22Rv1 (cell line): ENCODE measurements around the gene GLUD1.
"Not testable (repeated sequence)": the region's sequence is repeated elsewhere in the genome, so short reads cannot be mapped to it uniquely, and the experiment has no call there.

ENCODE experiments used
- H3K27ac ChIP-seq: fragments of 450-650 bp; 2 replicates; pipeline ENCODE4 v1.5.1; 2017
- ZFX ChIP-seq: fragments of 450-650 bp; IDR thresholded peaks from 2 replicates; pipeline ENCODE4 v1.6.1; 2017; ENCODE audit warnings: antibody characterized with exemption, borderline replicate concordance
- TF ChIP-seq, protein P1 (sequence below): fragments of 450-650 bp; IDR thresholded peaks from 2 replicates; pipeline ENCODE4 v1.5.1; 2017; ENCODE audit warnings: mild to moderate bottlenecking

The GLUD1 gene

DNA sequence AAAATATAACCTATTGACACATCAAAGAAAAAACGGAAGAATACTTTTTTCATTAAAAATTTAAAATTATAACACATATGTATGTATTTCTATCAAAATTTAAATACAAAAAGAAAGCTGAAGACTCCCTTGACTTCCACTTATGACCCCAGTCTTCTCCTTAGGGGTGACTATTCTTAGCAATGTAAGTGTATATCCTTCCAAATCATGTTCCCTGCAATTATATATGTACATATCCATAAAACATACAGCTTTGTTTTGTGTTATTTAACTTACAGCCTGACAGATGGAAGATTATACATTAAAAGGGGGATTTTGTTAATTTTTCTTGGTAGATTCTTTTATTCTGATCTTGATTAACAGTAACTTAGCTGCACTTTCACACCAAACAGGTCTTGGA, 9.1 kb downstream of the GLUD1 start:
- H3K27ac ChIP-seq: no peak overlapping the region
- TF ChIP-seq, protein P1, sequence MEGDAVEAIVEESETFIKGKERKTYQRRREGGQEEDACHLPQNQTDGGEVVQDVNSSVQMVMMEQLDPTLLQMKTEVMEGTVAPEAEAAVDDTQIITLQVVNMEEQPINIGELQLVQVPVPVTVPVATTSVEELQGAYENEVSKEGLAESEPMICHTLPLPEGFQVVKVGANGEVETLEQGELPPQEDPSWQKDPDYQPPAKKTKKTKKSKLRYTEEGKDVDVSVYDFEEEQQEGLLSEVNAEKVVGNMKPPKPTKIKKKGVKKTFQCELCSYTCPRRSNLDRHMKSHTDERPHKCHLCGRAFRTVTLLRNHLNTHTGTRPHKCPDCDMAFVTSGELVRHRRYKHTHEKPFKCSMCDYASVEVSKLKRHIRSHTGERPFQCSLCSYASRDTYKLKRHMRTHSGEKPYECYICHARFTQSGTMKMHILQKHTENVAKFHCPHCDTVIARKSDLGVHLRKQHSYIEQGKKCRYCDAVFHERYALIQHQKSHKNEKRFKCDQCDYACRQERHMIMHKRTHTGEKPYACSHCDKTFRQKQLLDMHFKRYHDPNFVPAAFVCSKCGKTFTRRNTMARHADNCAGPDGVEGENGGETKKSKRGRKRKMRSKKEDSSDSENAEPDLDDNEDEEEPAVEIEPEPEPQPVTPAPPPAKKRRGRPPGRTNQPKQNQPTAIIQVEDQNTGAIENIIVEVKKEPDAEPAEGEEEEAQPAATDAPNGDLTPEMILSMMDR: no peak
- TF ChIP-seq ZFX: no peak

DNA sequence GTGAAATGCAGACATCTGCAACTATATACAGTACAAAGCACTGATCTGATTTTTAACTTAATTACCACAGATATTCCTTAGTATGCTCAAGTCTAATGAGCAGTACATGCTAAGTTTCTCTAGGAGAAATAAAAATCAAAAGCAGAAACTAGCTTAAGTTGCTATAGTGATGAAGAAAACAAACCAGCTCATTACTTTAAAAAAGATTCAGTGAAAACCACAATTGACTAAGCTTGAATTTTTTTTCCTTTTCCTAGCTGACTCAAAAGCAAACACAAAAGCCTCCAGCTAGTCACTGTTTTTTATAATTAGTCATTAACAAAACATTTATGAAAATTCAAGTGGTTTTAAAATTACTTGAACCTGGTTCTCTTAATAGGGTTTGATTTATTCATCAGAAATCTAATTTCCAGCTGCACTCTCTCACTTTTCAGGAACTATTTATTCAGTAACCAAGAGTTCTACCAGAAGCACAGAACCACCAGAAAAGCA, 10.3 kb downstream of the GLUD1 start:
- not testable (repeated sequence) for H3K27ac ChIP-seq

DNA sequence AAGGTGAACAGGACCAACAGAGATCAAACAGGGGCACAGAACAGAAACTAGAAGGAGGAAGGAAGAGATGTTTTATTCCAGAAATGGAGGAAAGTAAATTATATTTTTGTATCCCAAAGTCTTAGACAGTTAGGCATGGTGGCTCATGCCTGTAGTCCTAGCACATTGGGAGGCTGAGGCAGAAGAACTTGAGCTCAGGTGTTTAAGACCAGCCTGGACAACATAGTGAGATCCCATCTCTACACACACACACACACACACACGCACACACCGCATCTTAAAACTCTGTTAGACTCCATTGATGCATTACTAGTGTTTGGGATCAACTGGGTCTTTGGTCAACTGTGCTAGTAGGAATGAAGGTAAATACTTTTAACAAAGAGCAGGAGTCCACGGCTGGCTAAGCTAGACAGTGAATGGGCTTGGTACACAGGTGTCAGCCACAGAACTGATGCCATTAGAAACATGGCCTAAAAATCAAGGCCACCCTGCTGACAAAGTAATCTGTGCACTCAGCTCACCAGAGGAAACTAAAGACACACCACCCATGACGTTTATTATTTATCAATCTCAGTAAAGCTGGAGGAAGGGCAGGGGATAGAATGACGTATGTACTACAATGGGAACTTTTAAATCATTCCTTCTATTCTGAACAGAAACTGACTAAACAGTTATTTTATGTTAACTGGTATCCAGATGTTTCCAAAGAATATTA, 10.9 kb downstream of the GLUD1 start:
- peak overlapping the region; percentile 67 for H3K27ac ChIP-seq

DNA sequence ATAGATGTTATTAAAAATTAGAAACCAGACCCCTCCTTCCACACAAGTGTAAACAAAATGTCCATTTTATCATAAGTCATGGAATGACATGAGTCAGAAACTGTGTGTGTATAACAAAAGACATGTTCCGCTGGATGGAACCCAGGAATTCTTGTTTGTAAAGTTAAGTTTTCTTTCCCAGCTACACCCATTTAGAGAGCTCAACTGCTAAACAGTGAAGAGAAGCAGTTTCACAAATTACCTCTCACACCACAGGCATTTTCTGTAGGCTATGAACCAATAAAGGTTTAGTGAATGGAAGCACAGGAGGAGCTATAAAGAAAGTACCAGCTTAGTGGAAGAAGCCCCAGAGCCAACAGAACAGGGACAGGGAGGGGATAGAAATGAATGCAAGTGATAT, 12.4 kb downstream of the GLUD1 start:
- H3K27ac ChIP-seq: peak overlapping the region; percentile 67

DNA sequence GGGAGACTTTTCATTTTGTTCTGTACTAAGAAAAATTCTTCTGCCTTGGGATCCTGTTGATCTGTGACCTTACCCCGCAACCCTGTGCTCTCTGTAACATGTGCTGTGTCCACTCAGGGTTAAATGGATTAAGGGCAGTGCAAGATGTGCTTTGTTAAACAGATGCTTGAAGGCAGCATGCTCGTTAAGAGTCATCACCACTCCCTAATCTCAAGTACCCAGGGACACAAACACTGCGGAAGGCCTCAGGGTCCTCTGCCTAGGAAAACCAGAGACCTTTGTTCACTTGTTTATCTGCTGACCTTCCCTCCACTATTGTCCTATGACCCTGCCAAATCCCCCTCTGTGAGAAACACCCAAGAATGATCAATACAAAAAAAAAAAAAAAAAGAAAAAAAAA, 13.1 kb downstream of the GLUD1 start:
- H3K27ac ChIP-seq: peak overlapping the region; percentile 67

DNA sequence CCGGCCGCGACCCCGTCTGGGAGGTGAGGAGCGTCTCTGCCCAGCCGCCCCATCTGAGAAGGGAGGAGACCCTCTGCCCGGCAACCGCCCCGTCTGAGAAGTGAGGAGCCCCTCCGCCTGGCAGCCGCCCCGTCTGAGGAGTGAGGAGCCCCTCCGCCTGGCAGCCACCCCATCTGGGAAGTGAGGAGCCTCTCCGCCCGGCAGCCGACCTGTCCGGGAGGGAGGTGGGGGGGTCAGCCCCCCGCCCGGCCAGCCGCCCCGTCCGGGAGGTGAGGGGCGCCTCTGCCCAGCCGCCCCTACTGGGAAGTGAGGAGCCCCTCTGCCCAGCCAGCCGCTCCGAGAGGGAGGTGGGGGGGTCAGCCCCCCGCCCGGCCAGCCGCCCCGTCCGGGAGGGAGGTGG, 14.0 kb downstream of the GLUD1 start:
- H3K27ac ChIP-seq: not testable (repeated sequence)

DNA sequence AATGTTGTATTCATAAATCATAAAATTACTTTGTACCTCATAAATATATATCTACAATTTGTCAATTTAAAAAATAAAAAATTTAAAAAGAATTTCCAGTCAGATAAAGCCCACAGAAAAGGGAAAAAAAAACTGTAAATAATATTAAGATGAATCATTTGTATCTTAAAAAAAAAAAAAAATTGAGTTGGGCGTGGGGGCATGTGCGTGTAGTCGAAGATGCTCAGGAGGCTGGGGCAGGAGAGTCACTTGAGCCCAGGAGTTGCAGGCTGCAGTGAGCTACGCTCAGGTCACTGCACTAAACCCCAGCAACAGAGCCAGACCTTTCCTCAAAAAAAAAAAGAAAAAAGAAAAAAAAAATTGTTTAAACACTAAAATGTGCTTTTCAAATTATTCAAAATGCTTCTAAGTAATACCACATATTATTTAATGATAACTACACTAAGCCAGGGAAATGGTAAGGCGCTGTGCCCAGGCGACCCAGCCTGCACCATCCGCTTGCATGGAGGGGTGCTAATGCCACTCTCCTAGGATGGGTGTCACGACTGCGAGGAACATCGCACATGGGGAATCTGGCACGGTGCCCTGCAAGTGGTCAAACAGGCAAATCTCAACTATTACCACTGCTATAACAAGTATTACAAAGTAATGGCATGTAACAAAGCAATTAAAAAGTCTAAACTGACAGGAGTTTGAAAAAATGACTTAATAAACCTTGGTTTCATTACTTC, 15.4 kb downstream of the GLUD1 start:
- H3K27ac ChIP-seq: no peak overlapping the region
- TF ChIP-seq, protein P1: no peak
- TF ChIP-seq ZFX: no peak

DNA sequence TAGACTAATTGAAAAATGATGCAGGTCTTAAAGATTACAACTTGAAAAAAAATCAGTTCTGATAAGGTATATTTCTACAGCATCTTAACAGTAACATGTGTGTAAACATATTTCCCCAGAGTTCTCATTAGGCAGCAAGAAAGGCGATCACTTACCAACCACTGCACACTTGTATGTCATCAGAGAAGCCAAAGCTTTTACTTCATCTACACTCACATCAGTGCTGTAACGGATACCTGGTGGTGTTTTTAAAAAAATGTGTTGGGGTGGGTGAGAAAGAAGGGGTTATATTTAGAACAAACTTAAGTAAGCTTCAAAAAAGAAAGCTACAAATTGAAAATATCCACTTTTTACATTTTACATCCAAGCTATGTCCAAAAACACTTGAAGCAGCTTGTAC, 18.2 kb downstream of the GLUD1 start:
- H3K27ac ChIP-seq: 0 out of 2 replicates have a peak overlapping the region, but pooled peaks have one; percentile 17

DNA sequence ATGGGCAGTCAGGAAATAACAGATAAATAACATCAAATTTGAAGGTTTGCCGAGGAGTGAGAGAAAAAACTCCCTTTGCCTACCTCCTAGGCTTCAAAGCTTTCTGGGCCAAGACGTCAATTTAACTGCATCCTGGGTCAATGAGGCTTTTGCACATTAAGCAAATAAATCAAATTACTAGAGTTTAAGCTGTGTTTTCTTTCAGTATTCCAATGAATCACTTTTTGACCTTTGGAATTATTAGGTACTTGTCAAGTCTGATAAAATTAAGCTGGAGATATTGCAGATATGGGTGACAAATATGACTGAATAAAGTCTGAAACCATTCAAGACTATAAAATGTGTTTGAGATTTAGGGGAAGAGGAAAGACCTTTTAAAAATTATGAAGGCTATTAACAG, 22.2 kb downstream of the GLUD1 start:
- TF ChIP-seq, protein P1: no peak
- TF ChIP-seq ZFX: no peak
- no peak overlapping the region for H3K27ac ChIP-seq

DNA sequence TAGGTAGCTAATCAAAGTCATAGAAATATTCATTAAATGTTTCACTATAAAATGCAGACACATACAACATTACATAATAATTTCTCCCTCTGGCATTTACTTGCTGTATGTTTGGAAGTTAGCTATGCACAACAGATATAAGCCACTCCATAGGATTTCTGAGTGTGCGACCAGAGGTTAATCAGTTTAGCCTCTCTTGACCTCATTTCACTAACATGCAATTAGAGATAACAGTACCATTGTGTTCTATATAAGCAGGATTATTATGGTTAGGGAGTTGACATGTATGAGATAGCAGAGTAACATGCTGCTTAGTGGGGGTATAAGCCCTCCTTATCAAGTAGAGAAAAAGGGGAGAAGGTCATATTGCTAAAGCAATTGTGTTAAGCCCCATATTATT, 26.4 kb downstream of the GLUD1 start:
- H3K27ac ChIP-seq: no peak overlapping the region
- TF ChIP-seq, protein P1: no peak
- no peak for TF ChIP-seq ZFX
